GM12874 (cell line): ENCODE results near the gene VEZF1.

Experiments
- TF ChIP-seq, protein P1 (sequence below): IDR thresholded peaks from 2 replicates; pipeline ENCODE4 v1.5.1; 2011; ENCODE audit warnings: low read depth, mild to moderate bottlenecking, control low read depth, low read length, moderate library complexity; ENCODE audit not compliant: insufficient read depth

VEZF1 gene

DNA sequence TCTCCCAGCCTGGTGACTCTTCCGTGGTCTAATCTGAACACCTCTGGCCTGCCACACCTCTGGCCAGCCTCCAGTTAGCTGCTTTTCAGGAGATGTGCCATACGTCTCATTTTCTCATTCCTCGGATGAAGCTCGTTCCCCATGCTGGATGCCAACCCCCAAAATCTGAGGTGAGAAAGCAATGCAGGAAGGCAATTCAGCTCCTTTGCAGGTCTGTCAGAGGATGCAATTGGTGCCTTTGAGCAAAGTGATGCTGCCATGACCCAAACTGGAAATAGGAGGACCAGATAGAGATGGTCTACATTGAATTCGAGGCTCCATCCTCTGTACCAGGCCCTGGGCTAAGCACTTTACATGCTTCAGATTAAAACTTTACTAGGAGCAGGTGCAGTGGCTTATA is 21.8 kb downstream of the VEZF1 start:
- TF ChIP-seq, protein P1, sequence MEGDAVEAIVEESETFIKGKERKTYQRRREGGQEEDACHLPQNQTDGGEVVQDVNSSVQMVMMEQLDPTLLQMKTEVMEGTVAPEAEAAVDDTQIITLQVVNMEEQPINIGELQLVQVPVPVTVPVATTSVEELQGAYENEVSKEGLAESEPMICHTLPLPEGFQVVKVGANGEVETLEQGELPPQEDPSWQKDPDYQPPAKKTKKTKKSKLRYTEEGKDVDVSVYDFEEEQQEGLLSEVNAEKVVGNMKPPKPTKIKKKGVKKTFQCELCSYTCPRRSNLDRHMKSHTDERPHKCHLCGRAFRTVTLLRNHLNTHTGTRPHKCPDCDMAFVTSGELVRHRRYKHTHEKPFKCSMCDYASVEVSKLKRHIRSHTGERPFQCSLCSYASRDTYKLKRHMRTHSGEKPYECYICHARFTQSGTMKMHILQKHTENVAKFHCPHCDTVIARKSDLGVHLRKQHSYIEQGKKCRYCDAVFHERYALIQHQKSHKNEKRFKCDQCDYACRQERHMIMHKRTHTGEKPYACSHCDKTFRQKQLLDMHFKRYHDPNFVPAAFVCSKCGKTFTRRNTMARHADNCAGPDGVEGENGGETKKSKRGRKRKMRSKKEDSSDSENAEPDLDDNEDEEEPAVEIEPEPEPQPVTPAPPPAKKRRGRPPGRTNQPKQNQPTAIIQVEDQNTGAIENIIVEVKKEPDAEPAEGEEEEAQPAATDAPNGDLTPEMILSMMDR = no peak

DNA sequence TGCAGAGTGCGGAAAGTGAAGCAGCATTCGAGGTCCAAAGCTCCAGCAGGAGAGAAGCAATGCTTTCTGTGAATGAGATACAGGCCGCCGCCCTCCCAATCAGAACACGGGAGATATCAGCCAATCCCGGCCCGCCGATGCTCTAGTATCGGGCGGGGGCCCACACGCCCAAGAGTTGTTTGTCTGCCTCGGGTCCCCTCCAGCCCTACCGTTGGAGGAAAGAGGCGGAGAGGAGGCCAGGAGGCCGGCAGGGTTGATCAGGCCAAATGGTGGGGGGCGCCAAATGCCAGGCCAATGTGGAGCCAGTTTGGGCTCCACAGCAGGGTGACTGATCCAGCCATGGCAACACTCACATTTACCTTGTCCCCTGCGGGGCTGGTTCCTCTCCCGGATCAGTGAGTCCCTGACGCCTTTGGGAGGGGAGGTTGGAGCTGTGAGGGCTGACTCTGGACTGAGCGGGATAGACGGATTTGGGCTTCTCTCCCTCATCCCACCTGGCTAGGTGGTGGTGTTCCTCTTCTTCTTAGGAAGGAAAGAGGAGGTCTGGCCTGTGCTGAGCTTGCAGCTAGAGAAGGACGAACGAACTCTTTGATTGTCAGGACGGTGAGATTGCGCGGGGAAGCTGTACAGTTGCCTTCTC is 22.4 kb downstream of the VEZF1 start:
- TF ChIP-seq, protein P1 = no peak

DNA sequence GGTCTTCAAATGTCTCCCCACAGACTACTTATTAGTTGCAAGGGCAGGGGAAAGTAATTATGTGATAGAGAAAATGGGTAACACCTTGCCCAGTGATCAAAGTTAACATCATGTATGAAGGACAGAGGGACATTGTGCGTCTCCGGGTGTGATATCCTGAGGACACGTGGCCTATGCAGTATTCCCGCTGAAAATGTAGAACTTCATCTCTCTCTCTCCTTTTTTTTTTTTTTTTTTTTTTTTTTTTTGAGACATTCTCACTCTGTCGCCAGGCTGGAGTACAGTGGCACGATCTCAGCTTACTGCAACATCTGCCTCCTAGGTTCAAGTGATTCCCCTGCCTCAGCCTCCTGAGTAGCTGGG is 24.9 kb downstream of the VEZF1 start:
- TF ChIP-seq, protein P1 = no peak

GRCh38 chr17:57962279-57963148 is 25.5 kb downstream of the VEZF1 start:
- TF ChIP-seq, protein P1 = no peak

GRCh38 chr17:57959929-57960328 is 28.1 kb downstream of the VEZF1 start:
- TF ChIP-seq, protein P1 = no peak

GRCh38 chr17:57957886-57958285 is 30.2 kb downstream of the VEZF1 start:
- TF ChIP-seq, protein P1 = no peak

DNA sequence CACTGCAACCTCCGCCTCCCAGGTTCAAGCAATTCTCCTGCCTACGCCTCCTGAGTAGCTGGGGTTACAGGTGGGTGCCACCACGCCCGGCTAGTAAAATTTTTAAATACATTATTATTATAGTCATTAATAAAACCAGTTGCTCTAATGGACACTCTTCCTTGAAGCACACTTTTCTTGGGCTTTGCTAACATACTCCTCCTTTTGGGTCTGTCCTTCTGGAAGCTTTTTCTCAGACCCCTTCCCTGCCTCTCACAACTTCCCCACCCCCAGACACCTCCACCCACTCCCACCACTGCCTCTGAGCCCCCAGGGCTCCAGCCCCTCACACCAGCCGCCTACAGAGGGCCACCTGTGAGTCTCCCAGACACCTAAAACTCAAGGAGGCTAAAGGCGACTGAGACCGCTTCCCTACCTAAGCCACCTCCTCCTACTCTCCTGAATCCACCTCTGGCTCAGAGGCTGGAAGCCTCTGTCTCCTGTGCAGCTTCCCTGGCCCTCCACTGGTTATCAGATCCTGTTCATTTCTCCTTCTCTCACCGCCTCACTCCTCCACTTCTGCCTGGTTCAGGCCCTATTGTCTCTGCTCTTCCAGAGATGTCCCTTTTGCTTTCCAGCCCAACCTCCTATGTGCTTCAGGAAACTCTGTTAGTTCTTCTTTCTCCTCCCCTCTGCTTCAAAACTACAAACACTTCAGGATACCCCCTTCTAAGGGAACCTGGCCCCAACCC is 30.8 kb downstream of the VEZF1 start:
- TF ChIP-seq, protein P1 = no peak
